IMR-90 (cell line): Measurements from ENCODE around the gene ZNF518A. TPM values are rescaled to one million over a fixed set of nuclear protein-coding genes. Genes with fewer than 3 reads are reported as not detected.

Experiments
- ATAC-seq: fragments of 200-7000 bp; cut with Tn5 transposase; 2 replicates; pipeline ENCODE4 v1.9.1; 2020; ENCODE audit warnings: low read depth, mild to moderate bottlenecking, moderate library complexity
- BruUV-seq: library from RNA; stranded (reverse); fragments of 400-500 nt; replicated peaks from 2 replicates; lab custom pipeline; 2021; lab: Mats Ljungman, UMichigan
- CTCF ChIA-PET: fragments of 300-600 bp; formaldehyde crosslinking; extraction: SDS; loops from one replicate; lab custom pipeline; 2021; ENCODE audit warnings: antibody characterized with exemption; lab: Yijun Ruan, JAX
- POLR2A ChIA-PET: fragments of 300-600 bp; sonication (Branson Sonifier 250); formaldehyde crosslinking; loops from one replicate; lab custom pipeline; 2022; ENCODE audit warnings: antibody characterized with exemption; ENCODE audit not compliant: unreplicated experiment; lab: Charles Lee
- DNase-seq: peaks from one replicate; pipeline ENCODE4 v3.0.0; 2013
- H2AFZ ChIP-seq: replicated peaks from 2 replicates; pipeline ENCODE3; 2013; ENCODE audit warnings: low read length, mild to moderate bottlenecking; ENCODE audit not compliant: poor library complexity
- H2AK5ac ChIP-seq: 2 replicates; pipeline ENCODE4 v1.6.1; 2013; ENCODE audit warnings: low read depth, low read length, inconsistent platforms
- H2AK9ac ChIP-seq: replicated peaks from 2 replicates; pipeline ENCODE3; 2013; ENCODE audit warnings: mild to moderate bottlenecking, low read depth, low read length, moderate library complexity; ENCODE audit not compliant: poor library complexity
- H2BK120ac ChIP-seq: 2 replicates; pipeline ENCODE4 v1.6.1; 2013; ENCODE audit warnings: low read depth, low read length, inconsistent platforms
- H2BK15ac ChIP-seq: 3 replicates; pipeline ENCODE4 v1.6.1; 2013; ENCODE audit warnings: low read depth, low read length, inconsistent platforms
- H2BK20ac ChIP-seq: 2 replicates; pipeline ENCODE4 v1.6.1; 2013; ENCODE audit warnings: low read depth, mild to moderate bottlenecking, inconsistent platforms, low read length, moderate library complexity
- H2BK5ac ChIP-seq: 2 replicates; pipeline ENCODE4 v1.6.1; 2013; ENCODE audit warnings: mild to moderate bottlenecking, low read depth, low read length, inconsistent platforms; ENCODE audit not compliant: poor library complexity, severe bottlenecking
- H3K14ac ChIP-seq: replicated peaks from 2 replicates; pipeline ENCODE4 v1.6.1; 2013; ENCODE audit warnings: low read depth, low read length, inconsistent platforms
- H3K18ac ChIP-seq: 2 replicates; pipeline ENCODE4 v1.6.1; 2013; ENCODE audit warnings: low read depth, low read length, control low read depth
- H3K23ac ChIP-seq: 2 replicates; pipeline ENCODE4 v1.6.1; 2013; ENCODE audit warnings: low read depth, low read length, inconsistent platforms
- H3K27ac ChIP-seq: 2 replicates; pipeline ENCODE4 v1.5.1; 2013; ENCODE audit warnings: mild to moderate bottlenecking, control low read depth, low read length; ENCODE audit not compliant: insufficient read depth
- H3K27me3 ChIP-seq: 2 replicates; pipeline ENCODE4 v1.6.1; 2013; ENCODE audit warnings: low read length; ENCODE audit not compliant: control insufficient read depth, insufficient read depth
- H3K36me3 ChIP-seq: 2 replicates; pipeline ENCODE4 v1.6.1; 2013; ENCODE audit warnings: low read length, mixed read lengths; ENCODE audit not compliant: control insufficient read depth, insufficient read depth
- H3K4ac ChIP-seq: 2 replicates; pipeline ENCODE4 v1.6.1; 2013; ENCODE audit warnings: low read depth, low read length, inconsistent platforms
- H3K4me1 ChIP-seq: 2 replicates; pipeline ENCODE4 v1.6.1; 2013; ENCODE audit warnings: low read length, mixed read lengths; ENCODE audit not compliant: control insufficient read depth, insufficient read depth
- H3K4me2 ChIP-seq: 2 replicates; pipeline ENCODE4 v1.6.1; 2013; ENCODE audit warnings: low read depth, mild to moderate bottlenecking, control low read depth, low read length, moderate library complexity
- H3K4me3 ChIP-seq: 2 replicates; pipeline ENCODE4 v1.5.1; 2013; ENCODE audit warnings: low read depth, mild to moderate bottlenecking, control low read depth, low read length, moderate library complexity; ENCODE audit not compliant: insufficient read depth
- H3K56ac ChIP-seq: 2 replicates; pipeline ENCODE4 v1.6.1; 2013; ENCODE audit warnings: low read length, inconsistent platforms; ENCODE audit not compliant: insufficient read depth; ENCODE audit errors: extremely low read depth
- H3K79me1 ChIP-seq, 2 experiments: 2 replicates each; pipeline ENCODE4 v1.6.1; 2013; ENCODE audit warnings: low read length in 2 of 2, inconsistent platforms in 1 of 2, low read depth in 1 of 2
- H3K9ac ChIP-seq: 2 replicates; pipeline ENCODE4 v1.6.1; 2013; ENCODE audit warnings: low read depth, low read length, control low read depth
- H3K9me1 ChIP-seq: 2 replicates; pipeline ENCODE4 v1.6.1; 2013; ENCODE audit warnings: low read length, inconsistent platforms; ENCODE audit not compliant: insufficient read depth
- H3K9me3 ChIP-seq: 2 replicates; pipeline ENCODE4 v1.6.1; 2013; ENCODE audit warnings: low read length; ENCODE audit not compliant: control insufficient read depth, insufficient read depth
- H4K20me1 ChIP-seq: 2 replicates; pipeline ENCODE4 v1.6.1; 2013; ENCODE audit warnings: low read length, inconsistent platforms; ENCODE audit not compliant: insufficient read depth
- H4K5ac ChIP-seq: 2 replicates; pipeline ENCODE4 v1.6.1; 2013; ENCODE audit warnings: mild to moderate bottlenecking, low read depth, low read length, control low read depth
- H4K8ac ChIP-seq, 2 experiments: 2 replicates each; pipeline ENCODE4 v1.6.1; 2013; ENCODE audit warnings: low read depth in 2 of 2, low read length in 2 of 2, control low read depth in 1 of 2, inconsistent platforms in 1 of 2
- H4K91ac ChIP-seq: 2 replicates; pipeline ENCODE4 v1.6.1; 2013; ENCODE audit warnings: low read depth, low read length, inconsistent platforms; ENCODE audit not compliant: insufficient read depth
- NFE2L2 ChIP-seq: fragments of 150-350 bp; IDR thresholded peaks from 2 replicates; pipeline ENCODE4 v1.6.1; 2016; ENCODE audit warnings: low read depth, mild to moderate bottlenecking, low read length
- POLR2A ChIP-seq: IDR thresholded peaks from 2 replicates; pipeline ENCODE4 v1.6.1; 2012; ENCODE audit warnings: mild to moderate bottlenecking, low read depth, low read length
- WGBS, 2 experiments: methylation state at CpG; one replicate each; pipeline versions ENCODE4 v1.1.5 to v1.1.7; 2013; ENCODE audit warnings: missing lambda C conversion rate in 2 of 2; ENCODE audit not compliant: insufficient read length in 1 of 2; ENCODE audit errors: extremely low coverage in 2 of 2; 5-methylcytosine and 5-hydroxymethylcytosine counted together
- dilution Hi-C: fragments of 300-500 bp; cut with HindIII; formaldehyde crosslinking; loops from one replicate; pipeline ENCODE4 v1.14.3; 2018; ENCODE audit warnings: low sequenced_read_pairs; ENCODE audit not compliant: unreplicated experiment
- in situ Hi-C: fragments of 300-500 bp; cut with MboI; formaldehyde crosslinking; loops from 3 replicates; pipeline ENCODE4 v1.14.3; 2019; ENCODE audit warnings: low sequenced_read_pairs, inconsistent platforms, mixed read lengths
- intact Hi-C: fragments of 100-400 bp; cut with micrococcal nuclease; formaldehyde crosslinking; loops from 2 replicates; pipeline ENCODE4 v1.10.0; 2022
- polyA plus RNA-seq, 3 experiments: library from polyadenylated mRNA; depleted of rRNA; stranded (reverse); fragments of >200 nt; gene quantifications; 2 replicates each; pipeline ENCODE4 v1.2.3, GENCODE V29; 2012; ENCODE audit warnings: low replicate concordance in 1 of 3
- total RNA-seq: library from RNA; depleted of rRNA; stranded (reverse); fragments of >200 nt; gene quantifications from 2 replicates; pipeline ENCODE4 v1.2.3, GENCODE V29; 2012

ZNF518A gene
- total and polyA plus RNA-seq, 2 of the 4 experiments (the other 2 are of a cell fraction): 2.1 to 7.9 TPM

GRCh38 chr10:96165726-96166125 is 35.6 kb downstream of the ZNF518A start:
- H2BK5ac ChIP-seq: no peak overlapping the region
- H2BK15ac ChIP-seq: no peak overlapping the region
- H3K4ac ChIP-seq: no peak overlapping the region
- DNase-seq (no peak), ATAC-seq (no peak)
- no peak overlapping the region for H3K27ac ChIP-seq
- no peak overlapping the region for H4K91ac ChIP-seq
- dilution Hi-C loops: no loop called here
- H4K20me1 ChIP-seq: no peaks in the 10 kb centered on the region
- no peak overlapping the region for H2AFZ ChIP-seq
- no peaks in the 10 kb centered on the region for H3K9me1 ChIP-seq
- no peaks in the 10 kb centered on the region for H3K36me3 ChIP-seq
- H3K18ac ChIP-seq: no peak overlapping the region
- H3K4me1 ChIP-seq: no peaks in the 10 kb centered on the region
- no peak overlapping the region for H3K56ac ChIP-seq
- H3K14ac ChIP-seq: no peak overlapping the region
- no peak overlapping the region for H3K4me3 ChIP-seq
- H2AK5ac ChIP-seq: no peak overlapping the region
- ChIA-PET POLR2A (interaction anchor here (0.6 kb wide), 1 partner anchor 138 kb away, joined by 6 read pairs; no protein-coding TSS in a partner anchor), CTCF (no interaction called here)
- no TSS peak for BruUV-seq
- H2BK120ac ChIP-seq: no peak overlapping the region
- H2AK9ac ChIP-seq: no peak overlapping the region
- no peak overlapping the region for H3K23ac ChIP-seq
- H2BK20ac ChIP-seq: no peak overlapping the region
- TF ChIP-seq POLR2A (no peak), NFE2L2 (no peak)
- H3K79me1 ChIP-seq: no peaks in the 10 kb centered on the region
- intact Hi-C loops: no loop called here
- no peak overlapping the region for H4K5ac ChIP-seq
- in situ Hi-C loops: no loop called here
- no peak overlapping the region for H4K8ac ChIP-seq
- WGBS, 2 experiments: 100% methylated on average over 1 of the region's 6 CpGs; no CpG with 5 or more reads in 1 of the 2 experiments
- no peaks in the 10 kb centered on the region for H3K27me3 ChIP-seq
- peaks cover 4% of the 10 kb centered on the region for H3K9me3 ChIP-seq
- H3K9ac ChIP-seq: no peak overlapping the region
- H3K4me2 ChIP-seq: no peak overlapping the region
